ENCODE data around the gene FEM1A. TPM values are rescaled to one million over a fixed set of nuclear protein-coding genes. Genes with fewer than 3 reads are reported as not detected.

Gene FEM1A
- total and polyA plus RNA-seq, 9 of the 15 experiments (the other 6 are each of a cell fraction or from before 2014, with no cell fraction given): 0.08 to 19.0 (median 6.8) TPM

DNA sequence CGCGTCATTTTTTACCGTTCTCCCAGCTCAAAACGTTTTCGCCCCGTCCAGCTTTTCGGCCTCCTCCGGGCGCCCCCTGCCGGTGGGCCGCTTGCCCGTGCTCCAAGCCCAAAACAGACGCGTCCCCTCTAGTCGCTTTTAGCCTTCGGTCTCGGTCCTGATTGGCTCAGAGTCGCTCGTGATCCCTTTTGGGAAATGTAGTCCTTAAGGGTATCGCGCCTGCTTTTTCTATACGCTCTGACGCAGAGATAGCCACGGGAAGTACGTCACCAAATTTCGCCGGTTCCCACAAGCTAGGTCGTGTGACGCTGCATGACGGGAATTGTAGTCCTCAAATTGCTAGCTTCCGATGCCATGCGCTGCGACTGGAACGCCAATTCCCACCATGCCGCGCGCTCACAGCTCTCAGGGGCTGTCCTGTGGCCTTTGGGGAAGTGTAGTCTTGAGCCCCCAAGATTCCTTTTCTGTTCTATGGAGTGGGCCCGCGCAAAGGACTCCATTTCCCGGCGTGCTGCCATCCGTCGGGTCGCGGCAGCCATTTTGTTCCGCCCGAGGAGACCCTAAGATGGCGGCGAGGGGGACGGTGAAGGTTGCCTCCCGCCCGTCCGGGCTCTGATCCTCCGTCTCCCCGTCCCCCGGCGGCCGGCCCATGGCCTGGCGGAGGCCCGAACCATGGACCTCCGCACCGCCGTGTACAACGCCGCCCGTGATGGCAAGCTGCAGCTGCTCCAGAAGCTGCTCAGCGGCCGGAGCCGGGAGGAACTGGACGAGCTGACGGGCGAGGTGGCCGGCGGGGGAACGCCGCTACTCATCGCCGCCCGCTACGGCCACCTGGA lies at the start of gene FEM1A (continued):
- TF ChIP-seq, protein P1, sequence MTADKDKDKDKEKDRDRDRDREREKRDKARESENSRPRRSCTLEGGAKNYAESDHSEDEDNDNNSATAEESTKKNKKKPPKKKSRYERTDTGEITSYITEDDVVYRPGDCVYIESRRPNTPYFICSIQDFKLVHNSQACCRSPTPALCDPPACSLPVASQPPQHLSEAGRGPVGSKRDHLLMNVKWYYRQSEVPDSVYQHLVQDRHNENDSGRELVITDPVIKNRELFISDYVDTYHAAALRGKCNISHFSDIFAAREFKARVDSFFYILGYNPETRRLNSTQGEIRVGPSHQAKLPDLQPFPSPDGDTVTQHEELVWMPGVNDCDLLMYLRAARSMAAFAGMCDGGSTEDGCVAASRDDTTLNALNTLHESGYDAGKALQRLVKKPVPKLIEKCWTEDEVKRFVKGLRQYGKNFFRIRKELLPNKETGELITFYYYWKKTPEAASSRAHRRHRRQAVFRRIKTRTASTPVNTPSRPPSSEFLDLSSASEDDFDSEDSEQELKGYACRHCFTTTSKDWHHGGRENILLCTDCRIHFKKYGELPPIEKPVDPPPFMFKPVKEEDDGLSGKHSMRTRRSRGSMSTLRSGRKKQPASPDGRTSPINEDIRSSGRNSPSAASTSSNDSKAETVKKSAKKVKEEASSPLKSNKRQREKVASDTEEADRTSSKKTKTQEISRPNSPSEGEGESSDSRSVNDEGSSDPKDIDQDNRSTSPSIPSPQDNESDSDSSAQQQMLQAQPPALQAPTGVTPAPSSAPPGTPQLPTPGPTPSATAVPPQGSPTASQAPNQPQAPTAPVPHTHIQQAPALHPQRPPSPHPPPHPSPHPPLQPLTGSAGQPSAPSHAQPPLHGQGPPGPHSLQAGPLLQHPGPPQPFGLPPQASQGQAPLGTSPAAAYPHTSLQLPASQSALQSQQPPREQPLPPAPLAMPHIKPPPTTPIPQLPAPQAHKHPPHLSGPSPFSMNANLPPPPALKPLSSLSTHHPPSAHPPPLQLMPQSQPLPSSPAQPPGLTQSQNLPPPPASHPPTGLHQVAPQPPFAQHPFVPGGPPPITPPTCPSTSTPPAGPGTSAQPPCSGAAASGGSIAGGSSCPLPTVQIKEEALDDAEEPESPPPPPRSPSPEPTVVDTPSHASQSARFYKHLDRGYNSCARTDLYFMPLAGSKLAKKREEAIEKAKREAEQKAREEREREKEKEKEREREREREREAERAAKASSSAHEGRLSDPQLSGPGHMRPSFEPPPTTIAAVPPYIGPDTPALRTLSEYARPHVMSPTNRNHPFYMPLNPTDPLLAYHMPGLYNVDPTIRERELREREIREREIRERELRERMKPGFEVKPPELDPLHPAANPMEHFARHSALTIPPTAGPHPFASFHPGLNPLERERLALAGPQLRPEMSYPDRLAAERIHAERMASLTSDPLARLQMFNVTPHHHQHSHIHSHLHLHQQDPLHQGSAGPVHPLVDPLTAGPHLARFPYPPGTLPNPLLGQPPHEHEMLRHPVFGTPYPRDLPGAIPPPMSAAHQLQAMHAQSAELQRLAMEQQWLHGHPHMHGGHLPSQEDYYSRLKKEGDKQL (CRISPR knock-in tag; IDR thresholded peaks at IDR 0.05; ENCODE audit: borderline replicate concordance): no peak
- TF ChIP-seq TAF7 (tag; IDR thresholded peaks at IDR 0.05) (peak; percentile 92), ZNF699 (CRISPR knock-in tag; IDR thresholded peaks at IDR 0.05; ENCODE audit: insufficient replicate concordance) (no peak), ETS1 (conservative IDR thresholded peaks at IDR 0.05; ENCODE audit: control insufficient read depth, low read depth, low read length) (peak; percentile 100), ZBTB11 (CRISPR knock-in tag; IDR thresholded peaks at IDR 0.05) (peak in 2 of 3 experiments; percentile 6 to 95; a peak in 2 of 6 replicates), AFF4 (CRISPR knock-in tag; IDR thresholded peaks at IDR 0.05) (peak; percentile 69; the same call in 1 of the 2 replicates), GTF2E2 (tag; IDR thresholded peaks at IDR 0.05) (no peak), MAFG (tag; conservative IDR thresholded peaks at IDR 0.05) (no peak)
- TF ChIP-seq, protein P2, sequence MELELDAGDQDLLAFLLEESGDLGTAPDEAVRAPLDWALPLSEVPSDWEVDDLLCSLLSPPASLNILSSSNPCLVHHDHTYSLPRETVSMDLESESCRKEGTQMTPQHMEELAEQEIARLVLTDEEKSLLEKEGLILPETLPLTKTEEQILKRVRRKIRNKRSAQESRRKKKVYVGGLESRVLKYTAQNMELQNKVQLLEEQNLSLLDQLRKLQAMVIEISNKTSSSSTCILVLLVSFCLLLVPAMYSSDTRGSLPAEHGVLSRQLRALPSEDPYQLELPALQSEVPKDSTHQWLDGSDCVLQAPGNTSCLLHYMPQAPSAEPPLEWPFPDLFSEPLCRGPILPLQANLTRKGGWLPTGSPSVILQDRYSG (tag; conservative IDR thresholded peaks at IDR 0.05; ENCODE audit: low read depth): peak; percentile 97
